DOHH2 (cell line): ENCODE results near the gene CCDC78.

Experiments
- CTCF ChIP-seq: fragments of 200-600 bp; sonication (generic); IDR thresholded peaks from one replicate; pipeline ENCODE4 v1.5.1; 2014; ENCODE audit warnings: antibody characterized with exemption, mild to moderate bottlenecking, low read depth, low read length; ENCODE audit not compliant: poor library complexity, severe bottlenecking
- EZH2phosphoT487 ChIP-seq: fragments of 200-600 bp; sonication (generic); IDR thresholded peaks from 2 replicates; pipeline ENCODE4 v1.6.1; 2017; ENCODE audit warnings: borderline replicate concordance, mild to moderate bottlenecking, antibody characterized with exemption, low read length, moderate library complexity, mixed read lengths

DNA sequence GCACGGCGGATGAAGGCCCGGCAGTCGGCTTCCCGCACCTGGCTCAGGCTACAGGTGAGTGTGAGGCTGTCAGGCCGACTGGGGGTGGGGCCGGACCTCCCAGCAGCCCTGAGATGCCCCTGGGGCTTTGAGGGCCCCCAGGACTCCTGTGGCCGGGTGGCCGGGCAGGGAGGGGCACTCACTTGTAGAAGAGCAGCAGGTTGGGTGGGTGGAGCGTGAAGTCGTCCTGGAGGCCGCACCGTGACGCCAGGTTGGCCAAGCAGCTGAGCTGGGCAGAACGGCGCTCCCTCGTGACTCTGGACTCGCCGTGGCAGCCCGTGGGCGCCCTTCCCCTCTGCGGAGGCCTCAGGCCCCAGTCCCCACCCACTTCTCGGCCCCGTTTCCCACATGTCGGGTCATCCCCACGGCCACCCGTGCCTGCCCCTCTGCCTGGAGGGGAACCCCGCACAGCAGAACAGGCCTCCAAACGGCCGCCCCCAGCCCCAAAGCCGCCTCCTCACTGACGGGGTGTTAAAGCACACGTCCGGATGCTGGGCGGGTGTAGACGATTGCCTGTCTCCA is 49.1 kb upstream of the CCDC78 start:
- TF ChIP-seq CTCF, result no peak
- no peak for TF ChIP-seq EZH2phosphoT487
